H1 (cell line): ENCODE measurements around the gene OR5M10. TPM values are rescaled to one million over a fixed set of nuclear protein-coding genes. Genes with fewer than 3 reads are reported as not detected.

Experiments
- ATF3 ChIP-seq: IDR thresholded peaks from 2 replicates; pipeline ENCODE4 v1.6.1; 2011; ENCODE audit warnings: low read depth, mild to moderate bottlenecking, low read length; ENCODE audit not compliant: insufficient read depth
- CTCF ChIP-seq, 3 experiments: IDR thresholded peaks; 1 replicate in 2 of 3; 2 replicates in 1 of 3; pipeline versions ENCODE4 v1.5.1 to v1.6.1; 2011; ENCODE audit warnings: low read length in 3 of 3, mild to moderate bottlenecking in 3 of 3, inconsistent platforms in 2 of 3, low read depth in 1 of 3, moderate library complexity in 1 of 3; ENCODE audit not compliant: insufficient read depth in 1 of 3; ENCODE audit errors: control extremely low read depth in 1 of 3
- SIX5 ChIP-seq: IDR thresholded peaks from 2 replicates; pipeline ENCODE4 v1.6.1; 2011; ENCODE audit warnings: mild to moderate bottlenecking, low read depth, low read length
- TCF12 ChIP-seq: IDR thresholded peaks from 2 replicates; pipeline ENCODE4 v1.6.1; 2011; ENCODE audit warnings: low read depth, mild to moderate bottlenecking, low read length
- ZNF274 ChIP-seq: IDR thresholded peaks from 2 replicates; pipeline ENCODE4 v1.7.0; 2012; ENCODE audit warnings: low read length, borderline replicate concordance; ENCODE audit errors: extremely low read depth
- polyA plus RNA-seq, 7 experiments: library from polyadenylated mRNA; depleted of rRNA in 3 of 7; stranded (reverse) in 5 of 7; unstranded in 2 of 7; fragments of >200 nt in 5 of 7; fragments of 200-250 nt in 2 of 7; gene quantifications; 1 replicate in 5 of 7; 2 replicates in 1 of 7; 4 replicates in 1 of 7; pipeline versions ENCODE4 v1.2.1 to v1.2.3, GENCODE V29; 2011 to 2013; ENCODE audit warnings: missing spikeins in 2 of 7, mixed read lengths in 2 of 7
- total RNA-seq: library from RNA; stranded (reverse); fragmentation: NEBNext Ultra II Directional; extraction: Animal tissue kit (Norgen Biotek cat#: 25700); gene quantifications from 2 replicates; pipeline ENCODE4 v1.2.1, GENCODE V29; 2021

OR5M10 gene
- total and polyA plus RNA-seq, 2 of the 8 experiments (the other 6 are each of a cell fraction or from before 2014, with no cell fraction given) = not detected

- no peak for TF ChIP-seq SIX5
- TF ChIP-seq ZNF274 = no peak
- TF ChIP-seq ATF3 = no peak
- TF ChIP-seq TCF12 = no peak
- no peak for TF ChIP-seq CTCF (IDR thresholded peaks at IDR 0.05; ENCODE audit: control extremely low read depth in 1 of 3, insufficient read depth in 1 of 3, low read depth in 1 of 3, low read length in 3 of 3)
Measured at GRCh38 chr11:56533054-56533740, 44.3 kb downstream of the OR5M10 start (continued).
